22Rv1 (cell line): ENCODE measurements around the gene C2orf49.
"Not testable (repeated sequence)": the region's sequence is repeated elsewhere in the genome, so short reads cannot be mapped to it uniquely, and the experiment has no call there.

Experiments
- H3K27ac ChIP-seq: fragments of 450-650 bp; 2 replicates; pipeline ENCODE4 v1.5.1; 2017
- ZFX ChIP-seq: fragments of 450-650 bp; IDR thresholded peaks from 2 replicates; pipeline ENCODE4 v1.6.1; 2017; ENCODE audit warnings: antibody characterized with exemption, borderline replicate concordance
- TF ChIP-seq, protein P1 (sequence below): fragments of 450-650 bp; IDR thresholded peaks from 2 replicates; pipeline ENCODE4 v1.5.1; 2017; ENCODE audit warnings: mild to moderate bottlenecking

C2orf49 gene

GRCh38 chr2:105320651-105321215, 16.6 kb upstream of the C2orf49 start:
- no peak overlapping the region for H3K27ac ChIP-seq
- TF ChIP-seq ZFX: no peak
- TF ChIP-seq, protein P1, sequence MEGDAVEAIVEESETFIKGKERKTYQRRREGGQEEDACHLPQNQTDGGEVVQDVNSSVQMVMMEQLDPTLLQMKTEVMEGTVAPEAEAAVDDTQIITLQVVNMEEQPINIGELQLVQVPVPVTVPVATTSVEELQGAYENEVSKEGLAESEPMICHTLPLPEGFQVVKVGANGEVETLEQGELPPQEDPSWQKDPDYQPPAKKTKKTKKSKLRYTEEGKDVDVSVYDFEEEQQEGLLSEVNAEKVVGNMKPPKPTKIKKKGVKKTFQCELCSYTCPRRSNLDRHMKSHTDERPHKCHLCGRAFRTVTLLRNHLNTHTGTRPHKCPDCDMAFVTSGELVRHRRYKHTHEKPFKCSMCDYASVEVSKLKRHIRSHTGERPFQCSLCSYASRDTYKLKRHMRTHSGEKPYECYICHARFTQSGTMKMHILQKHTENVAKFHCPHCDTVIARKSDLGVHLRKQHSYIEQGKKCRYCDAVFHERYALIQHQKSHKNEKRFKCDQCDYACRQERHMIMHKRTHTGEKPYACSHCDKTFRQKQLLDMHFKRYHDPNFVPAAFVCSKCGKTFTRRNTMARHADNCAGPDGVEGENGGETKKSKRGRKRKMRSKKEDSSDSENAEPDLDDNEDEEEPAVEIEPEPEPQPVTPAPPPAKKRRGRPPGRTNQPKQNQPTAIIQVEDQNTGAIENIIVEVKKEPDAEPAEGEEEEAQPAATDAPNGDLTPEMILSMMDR: no peak

- no peak for TF ChIP-seq ZFX
- TF ChIP-seq, protein P1: no peak
- no peak overlapping the region for H3K27ac ChIP-seq
Measured at GRCh38 chr2:105321875-105322646, 15.3 kb upstream of the C2orf49 start.

- no peak for TF ChIP-seq ZFX
- TF ChIP-seq, protein P1: no peak
- no peak overlapping the region for H3K27ac ChIP-seq
Measured at GRCh38 chr2:105323111-105323510, 14.2 kb upstream of the C2orf49 start.

GRCh38 chr2:105324101-105324500, 13.2 kb upstream of the C2orf49 start:
- TF ChIP-seq ZFX: no peak
- TF ChIP-seq, protein P1: no peak
- no peak overlapping the region for H3K27ac ChIP-seq

DNA sequence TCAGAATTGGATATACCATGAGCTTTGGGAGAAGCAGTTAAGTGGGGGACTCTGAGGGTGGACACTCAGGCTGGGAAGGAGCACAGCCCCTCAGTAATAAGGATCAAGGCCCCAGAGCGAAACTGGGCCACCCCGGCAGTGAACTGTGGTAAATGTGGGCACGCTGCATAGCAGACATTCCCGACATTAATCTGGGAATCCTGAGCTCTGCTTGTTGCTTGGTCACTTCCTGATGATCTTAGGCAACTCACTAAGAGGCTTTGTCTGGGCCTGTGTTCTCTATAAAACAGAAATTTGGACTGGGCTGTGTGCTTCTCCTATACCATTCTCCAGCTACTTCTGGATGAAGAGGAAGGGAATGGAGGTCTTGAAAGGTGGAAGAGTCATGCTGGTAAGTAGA, 12.6 kb upstream of the C2orf49 start:
- TF ChIP-seq, protein P1: no peak
- TF ChIP-seq ZFX: no peak
- H3K27ac ChIP-seq: no peak overlapping the region

- H3K27ac ChIP-seq: no peak overlapping the region
- TF ChIP-seq, protein P1: no peak
- TF ChIP-seq ZFX: no peak
Measured at GRCh38 chr2:105325389-105325963, 11.9 kb upstream of the C2orf49 start.

GRCh38 chr2:105327271-105327670, 10.1 kb upstream of the C2orf49 start:
- not testable (repeated sequence) for H3K27ac ChIP-seq
